Measurements from ENCODE around the gene PRKG1. TPM values are rescaled to one million over a fixed set of nuclear protein-coding genes. Genes with fewer than 3 reads are reported as not detected.

The PRKG1 gene
- total and polyA plus RNA-seq, 2 experiments from 2014 or later: 18.2 to 21.1 TPM

- peaks cover 21% of the 10 kb centered on the region for H3K4me1 Mint-ChIP-seq
- no peaks in the 10 kb centered on the region for H3K36me3 ChIP-seq (ENCODE audit: insufficient read depth)
- H3K36me3 Mint-ChIP-seq (ENCODE audit: low read depth): no peaks in the 10 kb centered on the region
- H4K20me1 ChIP-seq (replicated peaks; ENCODE audit: insufficient read depth): no peaks in the 10 kb centered on the region
- no peaks in the 10 kb centered on the region for H3K79me2 ChIP-seq (replicated peaks; ENCODE audit: insufficient read depth)
- H3K27ac Mint-ChIP-seq: peak overlapping the region; percentile 68; the same call in 1 of the 2 replicates
- peaks cover 15% of the 10 kb centered on the region for H3K4me1 ChIP-seq (ENCODE audit: insufficient read depth)
- no peaks in the 10 kb centered on the region for H3K9me3 Mint-ChIP-seq
- DNase-seq (ENCODE audit: low spot score) (peak; percentile 20), ATAC-seq (peak; percentile 90)
- no peaks in the 10 kb centered on the region for H3F3A ChIP-seq (replicated peaks; ENCODE audit: low read depth)
- no peaks in the 10 kb centered on the region for H3K27me3 Mint-ChIP-seq (ENCODE audit: insufficient read depth, low read depth, poor library complexity)
- no peak overlapping the region for H3K4me2 ChIP-seq
- peak overlapping the region; percentile 20; the same call in 1 of the 2 replicates for H2AFZ ChIP-seq
- peak overlapping the region; percentile 40; the same call in 1 of the 2 replicates for H3K27ac ChIP-seq (ENCODE audit: low read depth)
- H3K4me3 Mint-ChIP-seq: no peak overlapping the region
- no peak for TF ChIP-seq CREB1 (CRISPR knock-in tag; IDR thresholded peaks at IDR 0.05; ENCODE audit: low read depth)
- no peak for TF ChIP-seq NANOG (IDR thresholded peaks at IDR 0.05; ENCODE audit: borderline replicate concordance)
- TF ChIP-seq STAT1 (IDR thresholded peaks at IDR 0.05; ENCODE audit: unreplicated experiment): no peak
- no peaks in the 10 kb centered on the region for H3K27me3 ChIP-seq (ENCODE audit: insufficient read depth)
- H3K4me3 ChIP-seq: no peak overlapping the region
- H3K9me2 ChIP-seq (ENCODE audit: insufficient read depth): no peaks in the 10 kb centered on the region
Measured at GRCh38 chr10:52191049-52191448, 1116.8 kb downstream of the PRKG1 start.

- Mint-ChIP-seq H3K27ac (no peak overlapping the region), H3K9me3 (no peaks in the 10 kb centered on the region), H3K27me3 (ENCODE audit: insufficient read depth, low read depth, poor library complexity) (no peaks in the 10 kb centered on the region), H3K4me1 (peaks cover 8% of the 10 kb centered on the region), H3K36me3 (ENCODE audit: low read depth) (no peaks in the 10 kb centered on the region), H3K4me3 (no peak overlapping the region)
- no peak overlapping the region for H3K4me3 ChIP-seq
- H3K27me3 ChIP-seq (ENCODE audit: insufficient read depth): no peaks in the 10 kb centered on the region
- H3F3A ChIP-seq (replicated peaks; ENCODE audit: low read depth): no peaks in the 10 kb centered on the region
- no peak overlapping the region for H2AFZ ChIP-seq
- H3K27ac ChIP-seq (ENCODE audit: low read depth): no peak overlapping the region
- no peak for TF ChIP-seq POLR2AphosphoS5 (IDR thresholded peaks at IDR 0.05; ENCODE audit: low read depth)
- TF ChIP-seq NANOG (IDR thresholded peaks at IDR 0.05; ENCODE audit: borderline replicate concordance): no peak
- TF ChIP-seq ZNF114 (CRISPR knock-in tag; IDR thresholded peaks at IDR 0.05): no peak
- no peak for DNase-seq (ENCODE audit: low spot score)
- no peaks in the 10 kb centered on the region for H3K79me2 ChIP-seq (replicated peaks; ENCODE audit: insufficient read depth)
- H3K4me2 ChIP-seq: no peak overlapping the region
- peaks cover 5% of the 10 kb centered on the region; the same call in 1 of the 2 replicates for H3K4me1 ChIP-seq (ENCODE audit: insufficient read depth)
- no peaks in the 10 kb centered on the region for H3K9me2 ChIP-seq (ENCODE audit: insufficient read depth)
- no peaks in the 10 kb centered on the region for H4K20me1 ChIP-seq (replicated peaks; ENCODE audit: insufficient read depth)
- ATAC-seq: no peak
- no peaks in the 10 kb centered on the region for H3K36me3 ChIP-seq (ENCODE audit: insufficient read depth)
Measured at GRCh38 chr10:52194191-52194590, 1119.9 kb downstream of the PRKG1 start.

- H3K9me3 Mint-ChIP-seq: no peaks in the 10 kb centered on the region
- no peaks in the 10 kb centered on the region for H3K27me3 Mint-ChIP-seq (ENCODE audit: insufficient read depth, low read depth, poor library complexity)
- no peaks in the 10 kb centered on the region for H3K9me2 ChIP-seq (ENCODE audit: insufficient read depth)
- no peak overlapping the region for H3K4me3 Mint-ChIP-seq
- H3F3A ChIP-seq (replicated peaks; ENCODE audit: low read depth): no peaks in the 10 kb centered on the region
- H3K79me2 ChIP-seq (replicated peaks; ENCODE audit: insufficient read depth): no peaks in the 10 kb centered on the region
- H4K20me1 ChIP-seq (replicated peaks; ENCODE audit: insufficient read depth): no peaks in the 10 kb centered on the region
- H3K27ac Mint-ChIP-seq: no peak overlapping the region
- H3K4me1 Mint-ChIP-seq: peaks cover 8% of the 10 kb centered on the region
- no peak for ATAC-seq
- H3K27ac ChIP-seq (ENCODE audit: low read depth): no peak overlapping the region
- 0 out of 2 replicates have a peak, but pooled peaks cover under 1% of the 10 kb centered on the region for H3K4me1 ChIP-seq (ENCODE audit: insufficient read depth)
- no peak overlapping the region for H3K4me3 ChIP-seq
- H3K36me3 Mint-ChIP-seq (ENCODE audit: low read depth): no peaks in the 10 kb centered on the region
- H2AFZ ChIP-seq: no peak overlapping the region
- H3K36me3 ChIP-seq (ENCODE audit: insufficient read depth): no peaks in the 10 kb centered on the region
- no peak for DNase-seq (ENCODE audit: low spot score)
- no peak overlapping the region for H3K4me2 ChIP-seq
- no peak for TF ChIP-seq EZH2phosphoT487 (IDR thresholded peaks at IDR 0.05; ENCODE audit: unreplicated experiment)
- no peaks in the 10 kb centered on the region for H3K27me3 ChIP-seq (ENCODE audit: insufficient read depth)
Measured at GRCh38 chr10:52194716-52195115, 1120.4 kb downstream of the PRKG1 start.

GRCh38 chr10:52197098-52197497 is 1122.8 kb downstream of the PRKG1 start:
- no peak overlapping the region for H3K4me3 ChIP-seq
- no peaks in the 10 kb centered on the region for H3K9me2 ChIP-seq (ENCODE audit: insufficient read depth)
- Mint-ChIP-seq H3K4me3 (no peak overlapping the region), H3K36me3 (ENCODE audit: low read depth) (no peaks in the 10 kb centered on the region; the same call in 2 of the 3 replicates), H3K27ac (no peak overlapping the region), H3K4me1 (no peaks in the 10 kb centered on the region; the same call in 2 of the 3 replicates), H3K9me3 (no peaks in the 10 kb centered on the region; the same call in 1 of the 3 replicates), H3K27me3 (ENCODE audit: insufficient read depth, low read depth, poor library complexity) (no peaks in the 10 kb centered on the region)
- peaks cover 3% of the 10 kb centered on the region; the same call in 1 of the 2 replicates for H3K4me1 ChIP-seq (ENCODE audit: insufficient read depth)
- DNase-seq (ENCODE audit: low spot score): no peak
- no peaks in the 10 kb centered on the region for H3F3A ChIP-seq (replicated peaks; ENCODE audit: low read depth)
- no peaks in the 10 kb centered on the region for H4K20me1 ChIP-seq (replicated peaks; ENCODE audit: insufficient read depth)
- H3K27ac ChIP-seq (ENCODE audit: low read depth): no peak overlapping the region
- H3K79me2 ChIP-seq (replicated peaks; ENCODE audit: insufficient read depth): no peaks in the 10 kb centered on the region
- no peak for ATAC-seq
- no peaks in the 10 kb centered on the region for H3K27me3 ChIP-seq (ENCODE audit: insufficient read depth)
- H3K36me3 ChIP-seq (ENCODE audit: insufficient read depth): no peaks in the 10 kb centered on the region
- no peak overlapping the region for H2AFZ ChIP-seq
- no peak overlapping the region for H3K4me2 ChIP-seq
- TF ChIP-seq ZNF114 (CRISPR knock-in tag; IDR thresholded peaks at IDR 0.05) (no peak), CREB1 (CRISPR knock-in tag; IDR thresholded peaks at IDR 0.05; ENCODE audit: low read depth) (no peak), ZNF331 (CRISPR knock-in tag; IDR thresholded peaks at IDR 0.05; ENCODE audit: low read depth) (no peak), NANOG (IDR thresholded peaks at IDR 0.05; ENCODE audit: borderline replicate concordance) (no peak), REST (IDR thresholded peaks at IDR 0.05; ENCODE audit: unreplicated experiment) (no peak), POLR2AphosphoS5 (IDR thresholded peaks at IDR 0.05; ENCODE audit: low read depth) (no peak), CTCF (conservative IDR thresholded peaks at IDR 0.05; ENCODE audit: low read depth in 2 of 2) (no peak)

All from GM23338 (cell line).